Osteoblast (primary cell): ENCODE results near the gene BCAP31. TPM values are rescaled to one million over a fixed set of nuclear protein-coding genes. Genes with fewer than 3 reads are reported as not detected.
"Not testable (repeated sequence)": the region's sequence is repeated elsewhere in the genome, so short reads cannot be mapped to it uniquely, and the experiment has no call there.

Experiments
- DNase-seq: peaks from one replicate; pipeline ENCODE4 v3.0.0; 2011; ENCODE audit warnings: low spot score, mixed read lengths; ENCODE audit not compliant: insufficient read length; ENCODE audit errors: missing footprints
- H2AFZ ChIP-seq: 2 replicates; pipeline ENCODE4 v1.6.0; 2011; ENCODE audit warnings: mild to moderate bottlenecking, low read length
- H3K27ac ChIP-seq: 2 replicates; pipeline ENCODE4 v1.5.1; 2011; ENCODE audit warnings: mild to moderate bottlenecking, low read depth, low read length, moderate library complexity
- H3K27me3 ChIP-seq: 2 replicates; pipeline ENCODE4 v1.6.0; 2012; ENCODE audit warnings: mild to moderate bottlenecking, control low read depth, inconsistent platforms, low read length, moderate library complexity; ENCODE audit not compliant: insufficient read depth
- H3K36me3 ChIP-seq: 2 replicates; pipeline ENCODE4 v1.5.1; 2011; ENCODE audit warnings: mild to moderate bottlenecking, low read length, control low read depth, moderate library complexity; ENCODE audit not compliant: insufficient read depth
- H3K4me1 ChIP-seq: 2 replicates; pipeline ENCODE4 v1.5.1; 2011; ENCODE audit warnings: mild to moderate bottlenecking, low read length, control low read depth, moderate library complexity; ENCODE audit not compliant: insufficient read depth
- H3K4me2 ChIP-seq: 2 replicates; pipeline ENCODE4 v1.6.0; 2011; ENCODE audit warnings: mild to moderate bottlenecking, low read length; ENCODE audit not compliant: insufficient read depth
- H3K4me3 ChIP-seq: fragments of 200-600 bp; sonication (generic); 3 replicates; pipeline ENCODE4 v1.5.1; 2012; ENCODE audit warnings: mild to moderate bottlenecking, low read length, inconsistent platforms; ENCODE audit not compliant: insufficient read depth
- H3K79me2 ChIP-seq: 2 replicates; pipeline ENCODE4 v1.6.0; 2012; ENCODE audit warnings: mild to moderate bottlenecking, low read length, control low read depth, inconsistent platforms; ENCODE audit not compliant: insufficient read depth
- H3K9me3 ChIP-seq: 2 replicates; pipeline ENCODE4 v1.5.1; 2011; ENCODE audit warnings: low read depth, low read length, control low read depth
- H4K20me1 ChIP-seq: 2 replicates; pipeline ENCODE4 v1.6.0; 2012; ENCODE audit warnings: mild to moderate bottlenecking, low read length, control low read depth; ENCODE audit not compliant: insufficient read depth
- CTCF ChIP-seq: IDR thresholded peaks from 2 replicates; pipeline ENCODE4 v1.5.1; 2011; ENCODE audit warnings: mild to moderate bottlenecking, low read depth, low read length, moderate library complexity; ENCODE audit errors: extremely low read depth
- total RNA-seq: library from RNA; depleted of rRNA; stranded (reverse); fragments of >200 nt; gene quantifications from 2 replicates; pipeline ENCODE4 v1.2.3, GENCODE V29; 2012

Gene BCAP31
- total RNA-seq, 1 donor, result 118 TPM

GRCh38 chrX:153746359-153746758 lies 22.2 kb upstream of the BCAP31 start:
- H2AFZ ChIP-seq, result no peak overlapping the region
- no peaks in the 10 kb centered on the region for H3K36me3 ChIP-seq
- no peaks in the 10 kb centered on the region for H3K4me1 ChIP-seq
- no peaks in the 10 kb centered on the region for H4K20me1 ChIP-seq
- H3K27me3 ChIP-seq, result peaks cover 6% of the 10 kb centered on the region
- no peak overlapping the region for H3K4me2 ChIP-seq
- TF ChIP-seq CTCF, result no peak
- H3K27ac ChIP-seq, result no peak overlapping the region
- H3K9me3 ChIP-seq, result no peaks in the 10 kb centered on the region
- H3K4me3 ChIP-seq, result no peak overlapping the region
- DNase-seq, result no peak
- H3K79me2 ChIP-seq, result no peaks in the 10 kb centered on the region

GRCh38 chrX:153745067-153745433 lies 20.9 kb upstream of the BCAP31 start:
- not testable (repeated sequence) for H3K9me3 ChIP-seq, H3K27ac ChIP-seq, H2AFZ ChIP-seq, H3K79me2 ChIP-seq, H3K4me3 ChIP-seq, DNase-seq, H3K4me1 ChIP-seq, H3K27me3 ChIP-seq, H4K20me1 ChIP-seq, H3K4me2 ChIP-seq, H3K36me3 ChIP-seq

- Histone ChIP-seq H3K4me3 (peak overlapping the region; percentile 19), H3K27me3 (no peaks in the 10 kb centered on the region), H3K36me3 (no peaks in the 10 kb centered on the region), H3K9me3 (no peaks in the 10 kb centered on the region), H4K20me1 (no peaks in the 10 kb centered on the region), H3K27ac (no peak overlapping the region), H2AFZ (no peak overlapping the region), H3K4me2 (peak overlapping the region; percentile 58), H3K4me1 (no peaks in the 10 kb centered on the region), H3K79me2 (no peaks in the 10 kb centered on the region)
- no peak for TF ChIP-seq CTCF
- peak; percentile 45 for DNase-seq
Observed at GRCh38 chrX:153744210-153745066, 20.3 kb upstream of the BCAP31 start.

GRCh38 chrX:153743468-153744209 lies 19.5 kb upstream of the BCAP31 start:
- peak; percentile 55 for DNase-seq
- H3K79me2 ChIP-seq, H2AFZ ChIP-seq, H3K27me3 ChIP-seq, H3K27ac ChIP-seq, H3K36me3 ChIP-seq, H3K4me1 ChIP-seq, H3K9me3 ChIP-seq, H4K20me1 ChIP-seq: not testable (repeated sequence)
- peak overlapping the region; percentile 58 for H3K4me2 ChIP-seq
- H3K4me3 ChIP-seq, result peak overlapping the region; percentile 19

GRCh38 chrX:153742796-153743467 lies 18.7 kb upstream of the BCAP31 start:
- not testable (repeated sequence) for H3K4me3 ChIP-seq, H3K4me2 ChIP-seq, H2AFZ ChIP-seq, H3K79me2 ChIP-seq, H3K9me3 ChIP-seq, H3K27ac ChIP-seq, H3K4me1 ChIP-seq, DNase-seq, H3K36me3 ChIP-seq, H3K27me3 ChIP-seq, H4K20me1 ChIP-seq

- not testable (repeated sequence) for DNase-seq, H3K9me3 ChIP-seq, H2AFZ ChIP-seq, H3K36me3 ChIP-seq, H3K27ac ChIP-seq, H3K27me3 ChIP-seq, H3K79me2 ChIP-seq, H4K20me1 ChIP-seq, H3K4me1 ChIP-seq, H3K4me3 ChIP-seq, H3K4me2 ChIP-seq
Observed at GRCh38 chrX:153742111-153742510, 17.9 kb upstream of the BCAP31 start.
